ENCODE measurements around the gene CRACR2B.

Gene CRACR2B

GRCh38 chr11:811446-812245, 16.1 kb upstream of the CRACR2B start:
- no peak for DNase-seq

- DNase-seq = no peak
Observed at GRCh38 chr11:812390-812789, 15.3 kb upstream of the CRACR2B start.

DNA sequence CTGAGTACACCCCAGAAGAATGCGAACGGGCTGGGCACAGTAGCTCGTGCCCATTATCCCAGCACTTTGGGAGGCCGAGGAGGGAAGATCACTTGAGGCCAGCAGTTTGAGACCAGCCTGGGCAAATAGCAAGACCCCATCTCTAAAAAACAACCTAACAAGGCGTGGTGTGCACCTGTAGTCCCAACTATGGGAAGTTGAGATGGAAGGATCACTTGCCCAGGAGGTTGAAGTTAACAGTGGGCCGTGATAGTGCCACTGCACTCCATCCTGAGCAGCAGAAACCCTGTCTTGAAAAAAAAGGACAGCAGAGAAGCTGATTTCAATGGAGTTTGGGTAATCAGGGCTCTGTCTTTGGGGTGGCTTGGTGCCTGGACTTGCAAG, 14.7 kb upstream of the CRACR2B start:
- no peak for DNase-seq

DNA sequence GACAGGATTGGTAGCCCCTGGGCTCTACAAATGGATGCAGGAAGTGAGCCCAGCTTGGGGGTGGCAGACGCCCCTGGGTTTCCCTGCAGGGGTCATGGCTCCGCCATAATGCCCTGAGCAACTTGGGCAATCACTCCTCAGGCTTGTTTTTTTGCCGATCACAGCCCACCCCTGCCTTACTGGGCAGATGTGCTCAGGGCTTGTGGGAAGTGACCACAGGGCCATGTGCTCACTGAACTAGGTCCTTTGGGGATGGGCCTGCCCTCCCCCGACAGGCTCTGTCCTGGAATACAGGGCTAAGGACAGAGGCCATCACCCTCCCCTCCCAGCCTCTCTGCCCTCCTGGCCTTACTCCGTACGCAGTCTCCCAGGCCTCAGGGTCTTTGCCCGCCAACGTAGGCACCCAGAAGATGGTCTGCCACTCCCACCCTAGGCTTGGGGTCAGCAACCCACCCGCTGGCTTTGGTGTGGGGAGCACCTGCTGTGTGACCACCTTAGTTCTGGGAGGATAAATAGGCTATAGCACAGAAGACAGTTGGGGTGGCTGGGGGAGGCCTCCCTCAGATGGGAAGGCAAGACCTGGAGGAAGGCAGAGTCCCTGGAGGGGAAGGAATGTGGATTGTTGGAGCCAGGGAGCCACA, 14.1 kb upstream of the CRACR2B start:
- no peak for DNase-seq

- no peak for DNase-seq
Observed at GRCh38 chr11:815675-816432, 11.9 kb upstream of the CRACR2B start.

- DNase-seq = no peak
Observed at GRCh38 chr11:816433-816779, 11.3 kb upstream of the CRACR2B start.

- DNase-seq = no peak
Observed at GRCh38 chr11:818396-819128, 9.2 kb upstream of the CRACR2B start, which contains the start of gene PNPLA2. Gene PNPLA2 (plus strand): TSS chr11:818914. CDS start chr11:819719, 805 bp downstream.

GRCh38 chr11:819129-819931, 8.4 kb upstream of the CRACR2B start:
- peak; percentile 87 for DNase-seq

DNA sequence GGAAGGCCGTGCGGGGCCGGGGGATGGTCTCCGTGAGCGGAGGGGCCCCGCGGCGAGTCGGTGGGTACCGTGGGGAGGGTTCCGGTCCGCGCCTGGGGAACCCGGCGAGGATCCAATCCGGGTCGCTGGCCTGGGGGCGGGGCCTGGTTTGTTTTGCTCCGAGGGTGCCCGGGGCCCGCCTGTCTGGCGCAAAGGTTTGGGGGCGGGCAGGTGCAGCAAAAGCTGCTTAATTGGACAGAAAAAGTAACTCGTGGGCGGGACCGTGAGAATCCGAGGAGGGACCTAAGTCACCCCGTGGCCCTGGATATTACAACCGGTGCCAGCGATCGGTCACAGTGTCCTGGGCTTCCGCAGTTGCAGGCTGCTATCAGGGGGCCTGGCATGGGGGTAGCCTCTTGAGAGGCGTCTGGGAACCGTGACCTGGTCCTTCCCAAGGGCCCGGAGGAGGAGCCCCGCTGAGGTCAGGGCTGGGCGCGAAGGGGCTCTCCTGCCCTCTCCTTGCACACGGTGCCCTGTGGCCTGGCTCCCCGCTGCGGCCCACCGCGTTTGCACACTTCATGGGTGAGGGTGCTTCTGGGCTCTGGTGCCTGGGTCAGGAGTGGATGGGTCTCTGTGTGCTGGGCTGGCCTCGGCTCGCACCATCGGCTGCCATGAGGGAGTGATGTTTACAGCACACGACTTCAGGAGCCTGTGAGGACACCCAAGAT, 7.6 kb upstream of the CRACR2B start:
- peak; percentile 95 for DNase-seq

- DNase-seq = no peak
Observed at GRCh38 chr11:820655-821511, 6.8 kb upstream of the CRACR2B start.

- no peak for DNase-seq
Observed at GRCh38 chr11:821512-822371, 6.0 kb upstream of the CRACR2B start.

GRCh38 chr11:823441-824291, 4.1 kb upstream of the CRACR2B start:
- DNase-seq = no peak

DNA sequence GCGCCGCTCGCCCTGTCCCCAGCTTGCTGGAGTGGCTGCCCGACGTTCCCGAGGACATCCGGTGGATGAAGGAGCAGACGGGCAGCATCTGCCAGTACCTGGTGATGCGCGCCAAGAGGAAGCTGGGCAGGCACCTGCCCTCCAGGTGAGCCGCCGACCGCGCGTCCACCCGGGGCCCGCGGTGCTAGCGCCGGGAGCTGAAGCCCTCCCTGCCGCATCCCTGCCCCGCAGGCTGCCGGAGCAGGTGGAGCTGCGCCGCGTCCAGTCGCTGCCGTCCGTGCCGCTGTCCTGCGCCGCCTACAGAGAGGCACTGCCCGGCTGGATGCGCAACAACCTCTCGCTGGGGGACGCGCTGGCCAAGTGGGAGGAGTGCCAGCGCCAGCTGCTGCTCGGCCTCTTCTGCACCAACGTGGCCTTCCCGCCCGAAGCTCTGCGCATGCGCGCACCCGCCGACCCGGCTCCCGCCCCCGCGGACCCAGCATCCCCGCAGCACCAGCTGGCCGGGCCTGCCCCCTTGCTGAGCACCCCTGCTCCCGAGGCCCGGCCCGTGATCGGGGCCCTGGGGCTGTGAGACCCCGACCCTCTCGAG, 3.3 kb upstream of the CRACR2B start:
- no peak for DNase-seq

- DNase-seq = no peak
Observed at GRCh38 chr11:824942-825341, 2.8 kb upstream of the CRACR2B start.

DNA sequence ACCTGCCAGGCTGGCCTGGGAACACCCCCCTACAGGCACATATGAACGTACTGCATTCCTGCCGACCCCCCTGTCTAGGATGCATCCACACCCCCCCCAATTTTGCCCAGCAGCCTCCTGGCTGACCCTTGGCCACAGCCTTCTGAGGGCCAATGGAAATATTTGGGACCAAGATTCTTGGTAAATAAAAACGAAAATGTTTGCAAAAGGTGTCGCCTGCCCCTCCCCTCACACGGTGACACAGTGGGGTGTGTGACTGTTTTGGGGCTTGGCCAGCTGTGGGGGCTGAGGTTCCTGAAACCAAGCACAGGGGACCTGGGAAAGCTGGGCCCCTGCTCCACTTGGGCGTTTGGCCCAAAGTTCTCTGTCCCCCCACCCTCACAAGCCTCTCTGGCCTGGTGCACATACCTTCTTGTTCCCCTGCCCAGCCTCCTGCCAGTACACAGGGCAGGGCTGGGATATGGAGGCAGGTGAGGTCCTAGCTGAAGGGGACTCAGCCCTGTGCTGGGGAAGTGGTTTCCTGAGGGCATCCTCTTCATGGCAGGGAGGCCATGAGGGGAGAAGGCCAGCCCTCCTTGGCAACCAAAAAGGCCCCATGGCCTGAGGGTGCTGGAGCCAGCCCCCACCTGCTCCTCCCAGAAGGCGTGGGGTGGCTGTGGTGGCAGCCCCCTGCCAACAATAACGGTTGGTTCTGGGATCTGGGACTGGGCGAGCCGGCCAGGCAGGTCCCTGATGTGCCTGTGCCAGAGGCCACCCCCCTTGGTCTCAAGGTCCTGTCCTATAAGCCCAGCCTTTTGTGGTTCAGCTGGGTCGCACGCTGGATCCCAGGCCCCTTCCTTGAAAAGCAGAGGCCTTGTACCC, 2.1 kb upstream of the CRACR2B start:
- DNase-seq = no peak

GRCh38 chr11:826227-826621, 1.5 kb upstream of the CRACR2B start:
- no peak for DNase-seq

DNA sequence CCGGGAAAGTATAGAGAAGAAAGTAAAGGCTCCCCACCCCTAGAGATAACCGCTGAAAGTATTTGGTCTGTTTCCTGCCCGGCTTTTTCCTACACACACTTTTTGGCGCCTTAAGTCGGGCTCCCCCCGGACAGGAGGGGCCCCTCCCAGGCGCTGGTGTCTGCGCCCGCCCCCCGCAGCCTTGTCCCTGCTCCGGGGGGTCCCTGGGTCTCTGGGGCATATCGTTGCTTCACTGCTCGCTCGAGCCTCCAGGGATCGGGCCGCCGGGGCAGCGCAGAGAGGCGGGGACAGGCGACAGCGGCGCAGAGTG, 928 bp upstream of the CRACR2B start:
- DNase-seq = no peak
